ENCODE measurements around the gene AFF3.

AFF3 gene

GRCh38 chr2:100040906-100041305 lies 101.5 kb downstream of the AFF3 start:
- DNase-seq: no peak

GRCh38 chr2:100039291-100039980 lies 103.0 kb downstream of the AFF3 start:
- DNase-seq: no peak

- no peak for DNase-seq
Measured at GRCh38 chr2:100038011-100038410, 104.4 kb downstream of the AFF3 start.

GRCh38 chr2:100036793-100037192 lies 105.6 kb downstream of the AFF3 start:
- DNase-seq: no peak

GRCh38 chr2:100036026-100036425 lies 106.4 kb downstream of the AFF3 start:
- DNase-seq: no peak

GRCh38 chr2:100034431-100034830 lies 108.0 kb downstream of the AFF3 start:
- DNase-seq: no peak

GRCh38 chr2:100033976-100034375 lies 108.4 kb downstream of the AFF3 start:
- no peak for DNase-seq

GRCh38 chr2:100031604-100032003 lies 110.8 kb downstream of the AFF3 start:
- no peak for DNase-seq

GRCh38 chr2:100029460-100029859 lies 112.9 kb downstream of the AFF3 start:
- no peak for DNase-seq

- DNase-seq: no peak
Measured at GRCh38 chr2:100021791-100022340, 120.5 kb downstream of the AFF3 start.

GRCh38 chr2:100019499-100019898 lies 122.9 kb downstream of the AFF3 start:
- no peak for DNase-seq

- no peak for DNase-seq
Measured at GRCh38 chr2:100018341-100019193, 123.8 kb downstream of the AFF3 start.

- DNase-seq: no peak
Measured at GRCh38 chr2:100017633-100018032, 124.8 kb downstream of the AFF3 start.

GRCh38 chr2:100016756-100017155 lies 125.6 kb downstream of the AFF3 start:
- no peak for DNase-seq

GRCh38 chr2:100015849-100016248 lies 126.5 kb downstream of the AFF3 start:
- DNase-seq: no peak

- no peak for DNase-seq
Measured at GRCh38 chr2:100013892-100014677, 128.3 kb downstream of the AFF3 start.

GRCh38 chr2:100012561-100012960 lies 129.8 kb downstream of the AFF3 start:
- DNase-seq: no peak

GRCh38 chr2:100011272-100011731 lies 131.1 kb downstream of the AFF3 start:
- no peak for DNase-seq

GRCh38 chr2:100010606-100011005 lies 131.8 kb downstream of the AFF3 start:
- DNase-seq: no peak

GRCh38 chr2:100009743-100010142 lies 132.6 kb downstream of the AFF3 start:
- no peak for DNase-seq

- DNase-seq: no peak
Measured at GRCh38 chr2:100008956-100009355, 133.4 kb downstream of the AFF3 start.

- DNase-seq: no peak
Measured at GRCh38 chr2:100006516-100006915, 135.9 kb downstream of the AFF3 start.

- DNase-seq: no peak
Measured at GRCh38 chr2:100004959-100005387, 137.4 kb downstream of the AFF3 start.
